ENCODE results near the gene TSHZ2.

TSHZ2 gene

DNA sequence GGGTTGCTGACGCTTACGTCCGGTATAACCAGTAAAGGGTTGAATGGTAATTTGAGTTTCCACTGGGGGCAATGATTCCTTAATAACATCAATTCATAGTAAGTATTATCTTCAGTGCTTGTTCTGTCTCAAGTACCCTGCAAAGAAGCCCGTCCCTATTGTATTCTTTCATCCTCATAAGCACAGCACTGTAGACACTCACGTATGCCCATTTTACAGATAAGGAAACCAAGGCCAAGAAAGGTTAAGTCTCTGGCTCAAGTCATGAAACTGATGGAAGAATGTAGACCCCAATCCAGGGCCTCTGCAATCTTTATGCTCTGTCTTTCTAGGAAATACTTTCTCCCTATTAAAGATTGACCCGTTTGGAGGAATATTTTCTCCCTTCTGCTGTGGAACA is 370.3 kb downstream of the TSHZ2 start:
- CTCF ChIA-PET: no interaction called here

GRCh38 chr20:53343448-53343847 is 371.3 kb downstream of the TSHZ2 start:
- no peak for TF ChIP-seq CTCF (IDR thresholded peaks at IDR 0.05; ENCODE audit: control extremely low read depth, extremely low read depth, low read depth, missing control alignments)
- CTCF ChIA-PET: no interaction called here
- POLR2A ChIA-PET: no interaction called here
- no peak for DNase-seq (ENCODE audit: extremely low spot score)

More for the DNA sequence above, 370.3 kb downstream of the TSHZ2 start:
- DNase-seq (ENCODE audit: extremely low spot score): no peak
- TF ChIP-seq CTCF (IDR thresholded peaks at IDR 0.05; ENCODE audit: control extremely low read depth, extremely low read depth, low read depth, missing control alignments): no peak
- POLR2A ChIA-PET: no interaction called here

DNA sequence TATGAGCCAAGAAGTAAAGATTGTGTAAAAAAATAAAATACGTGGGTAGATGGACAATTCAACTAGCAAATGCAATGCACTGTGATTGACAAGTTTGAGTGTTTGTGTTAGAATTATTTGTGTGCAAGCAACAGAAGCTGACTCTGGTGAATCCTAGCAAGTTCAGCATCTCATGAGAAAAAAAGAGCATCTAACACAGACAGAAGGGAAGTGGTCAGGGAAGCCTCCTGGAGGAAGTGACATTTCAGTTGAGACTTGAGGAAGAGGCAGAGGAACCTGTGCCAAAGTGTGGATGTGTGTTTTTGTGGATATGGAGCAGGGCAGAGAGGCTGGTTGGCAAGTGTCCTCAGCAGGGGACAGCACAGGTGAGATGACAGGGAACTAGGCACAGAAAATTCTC is 372.7 kb downstream of the TSHZ2 start:
- no peak for DNase-seq (ENCODE audit: extremely low spot score)
- CTCF ChIA-PET: no interaction called here
- TF ChIP-seq CTCF (IDR thresholded peaks at IDR 0.05; ENCODE audit: control extremely low read depth, extremely low read depth, low read depth, missing control alignments): no peak
- POLR2A ChIA-PET: no interaction called here

- CTCF ChIA-PET: no interaction called here
- POLR2A ChIA-PET: no interaction called here
These were observed 373.6 kb downstream of the TSHZ2 start for GRCh38 chr20:53345536-53346334.

DNA sequence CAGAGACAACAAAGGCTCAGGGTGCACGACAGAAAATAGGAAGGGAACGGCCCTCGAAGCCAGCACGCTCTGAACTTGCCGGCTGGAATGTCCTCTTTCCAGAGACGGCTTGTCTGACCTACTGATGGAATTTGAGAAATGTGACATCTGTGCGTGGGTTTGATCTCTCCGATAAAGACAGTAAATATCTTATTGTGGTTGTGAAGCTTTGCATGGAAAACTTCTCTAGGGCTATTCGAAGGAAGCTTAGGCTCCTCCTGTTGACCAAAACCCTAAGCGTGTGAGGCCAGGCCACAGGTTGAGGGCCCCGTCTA is 374.1 kb downstream of the TSHZ2 start:
- CTCF ChIA-PET: no interaction called here
- POLR2A ChIA-PET: no interaction called here
- no peak for DNase-seq (ENCODE audit: extremely low spot score)
- TF ChIP-seq CTCF (IDR thresholded peaks at IDR 0.05; ENCODE audit: control extremely low read depth, extremely low read depth, low read depth, missing control alignments): no peak

More at GRCh38 chr20:53345536-53346334, 373.6 kb downstream of the TSHZ2 start:
- no peak for TF ChIP-seq CTCF (IDR thresholded peaks at IDR 0.05; ENCODE audit: control extremely low read depth, extremely low read depth, low read depth, missing control alignments)
- no peak for DNase-seq (ENCODE audit: extremely low spot score)

DNA sequence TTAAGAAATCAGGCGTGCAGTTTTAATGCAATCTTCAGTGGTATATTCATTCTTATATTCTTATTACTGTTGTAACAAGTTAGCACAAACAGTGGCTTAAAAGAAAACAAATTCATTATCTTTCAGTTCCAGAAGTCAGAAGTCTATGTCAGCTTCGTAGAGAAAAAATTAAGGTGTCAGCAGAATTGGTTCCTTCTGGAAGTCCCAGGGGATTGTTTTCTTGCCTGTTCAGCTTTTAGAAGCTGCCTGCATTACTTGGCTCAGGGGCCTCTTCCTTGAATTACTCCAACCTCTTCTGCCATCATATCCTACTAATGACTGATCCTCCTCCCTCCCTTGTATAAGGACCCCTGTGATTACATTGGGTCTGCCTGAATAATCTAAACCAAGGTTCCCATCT is 377.6 kb downstream of the TSHZ2 start:
- ChIA-PET POLR2A (no interaction called here), CTCF (no interaction called here)
- DNase-seq (ENCODE audit: extremely low spot score): no peak
- no peak for TF ChIP-seq CTCF (IDR thresholded peaks at IDR 0.05; ENCODE audit: control extremely low read depth, extremely low read depth, low read depth, missing control alignments)
